ENCODE measurements around the gene PGLYRP2. TPM values are rescaled to one million over a fixed set of nuclear protein-coding genes. Genes with fewer than 3 reads are reported as not detected.

PGLYRP2 gene
- total RNA-seq, 3 donors from 2014 or later (not counting 1 experiment from before 2014, with no cell fraction given), result 0.21 to 0.28 TPM; not detected in 1

- Mint-ChIP-seq H3K27ac (no peak overlapping the region), H3K9me3 (no peaks in the 10 kb centered on the region), H3K36me3 (no peaks in the 10 kb centered on the region), H3K4me1 (peaks cover 16 to 19% of the 10 kb centered on the region in 2 donors), H3K4me3 (no peak overlapping the region), H3K27me3 (ENCODE audit: low read depth in 2 of 2) (no peaks in the 10 kb centered on the region)
- no peak for DNase-seq
- H3K27ac ChIP-seq (ENCODE audit: low read length), result no peak overlapping the region
- no peak for ATAC-seq
- WGBS (ENCODE audit: insufficient coverage), result 97% methylated on average over 10 of the region's 10 CpGs
- H3K36me3 ChIP-seq (ENCODE audit: control insufficient read depth, insufficient read depth, low read length), result no peaks in the 10 kb centered on the region
- no peaks in the 10 kb centered on the region for H3K27me3 ChIP-seq (ENCODE audit: control insufficient read depth, insufficient read depth, low read length)
- H3K4me1 ChIP-seq (ENCODE audit: control insufficient read depth, insufficient read depth, low read length), result peaks cover 19% of the 10 kb centered on the region
- no peak overlapping the region for H3K4me3 ChIP-seq (ENCODE audit: low read length)
- TF ChIP-seq, protein P1, sequence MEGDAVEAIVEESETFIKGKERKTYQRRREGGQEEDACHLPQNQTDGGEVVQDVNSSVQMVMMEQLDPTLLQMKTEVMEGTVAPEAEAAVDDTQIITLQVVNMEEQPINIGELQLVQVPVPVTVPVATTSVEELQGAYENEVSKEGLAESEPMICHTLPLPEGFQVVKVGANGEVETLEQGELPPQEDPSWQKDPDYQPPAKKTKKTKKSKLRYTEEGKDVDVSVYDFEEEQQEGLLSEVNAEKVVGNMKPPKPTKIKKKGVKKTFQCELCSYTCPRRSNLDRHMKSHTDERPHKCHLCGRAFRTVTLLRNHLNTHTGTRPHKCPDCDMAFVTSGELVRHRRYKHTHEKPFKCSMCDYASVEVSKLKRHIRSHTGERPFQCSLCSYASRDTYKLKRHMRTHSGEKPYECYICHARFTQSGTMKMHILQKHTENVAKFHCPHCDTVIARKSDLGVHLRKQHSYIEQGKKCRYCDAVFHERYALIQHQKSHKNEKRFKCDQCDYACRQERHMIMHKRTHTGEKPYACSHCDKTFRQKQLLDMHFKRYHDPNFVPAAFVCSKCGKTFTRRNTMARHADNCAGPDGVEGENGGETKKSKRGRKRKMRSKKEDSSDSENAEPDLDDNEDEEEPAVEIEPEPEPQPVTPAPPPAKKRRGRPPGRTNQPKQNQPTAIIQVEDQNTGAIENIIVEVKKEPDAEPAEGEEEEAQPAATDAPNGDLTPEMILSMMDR (IDR thresholded peaks at IDR 0.05), result no peak
- no peaks in the 10 kb centered on the region for H3K9me3 ChIP-seq (ENCODE audit: control insufficient read depth, insufficient read depth, low read length)
- intact Hi-C loops (cut with micrococcal nuclease), result no loop called here
Observed at GRCh38 chr19:15436012-15436825, 43.1 kb downstream of the PGLYRP2 start.

GRCh38 chr19:15433519-15434069 lies 45.7 kb downstream of the PGLYRP2 start:
- Mint-ChIP-seq H3K4me3 (peak overlapping the region; percentile 94), H3K36me3 (no peaks in the 10 kb centered on the region), H3K9me3 (no peaks in the 10 kb centered on the region), H3K27ac (peak overlapping the region; percentile 84 to 91), H3K27me3 (ENCODE audit: low read depth in 2 of 2) (no peaks in the 10 kb centered on the region), H3K4me1 (peaks cover 24 to 30% of the 10 kb centered on the region in 2 donors)
- Histone ChIP-seq H3K27ac (ENCODE audit: low read length) (no peak overlapping the region), H3K9me3 (ENCODE audit: control insufficient read depth, insufficient read depth, low read length) (no peaks in the 10 kb centered on the region), H3K27me3 (ENCODE audit: control insufficient read depth, insufficient read depth, low read length) (no peaks in the 10 kb centered on the region), H3K36me3 (ENCODE audit: control insufficient read depth, insufficient read depth, low read length) (peaks cover 6% of the 10 kb centered on the region), H3K4me3 (ENCODE audit: low read length) (peak overlapping the region; percentile 73), H3K4me1 (ENCODE audit: control insufficient read depth, insufficient read depth, low read length) (peaks cover 33% of the 10 kb centered on the region)
- TF ChIP-seq, protein P1 (IDR thresholded peaks at IDR 0.05), result no peak
- ATAC-seq, result no peak
- DNase-seq, result no peak
- intact Hi-C loops (cut with micrococcal nuclease), result no loop called here
- WGBS (ENCODE audit: insufficient coverage), result 64% methylated on average over 8 of the region's 8 CpGs

- Histone ChIP-seq H3K36me3 (ENCODE audit: control insufficient read depth, insufficient read depth, low read length) (peaks cover 6% of the 10 kb centered on the region), H3K4me3 (ENCODE audit: low read length) (peak overlapping the region; percentile 73), H3K27me3 (ENCODE audit: control insufficient read depth, insufficient read depth, low read length) (no peaks in the 10 kb centered on the region), H3K4me1 (ENCODE audit: control insufficient read depth, insufficient read depth, low read length) (peaks cover 33% of the 10 kb centered on the region), H3K9me3 (ENCODE audit: control insufficient read depth, insufficient read depth, low read length) (no peaks in the 10 kb centered on the region), H3K27ac (ENCODE audit: low read length) (peak overlapping the region; percentile 63)
- H3K9me3 Mint-ChIP-seq, result no peaks in the 10 kb centered on the region
- under 1% methylated on average over 73 of the region's 75 CpGs for WGBS (ENCODE audit: insufficient coverage)
- TF ChIP-seq, protein P1 (IDR thresholded peaks at IDR 0.05), result no peak
- peaks cover 24 to 30% of the 10 kb centered on the region in 2 donors for H3K4me1 Mint-ChIP-seq
- H3K4me3 Mint-ChIP-seq, result peak overlapping the region; percentile 94
- DNase-seq (peak; percentile 90 to 95), ATAC-seq (peak; percentile 96 to 99 (median 97))
- H3K27me3 Mint-ChIP-seq (ENCODE audit: low read depth in 2 of 2), result no peaks in the 10 kb centered on the region
- peak overlapping the region; percentile 84 to 91 for H3K27ac Mint-ChIP-seq
- intact Hi-C loops (cut with micrococcal nuclease), result no loop called here
- H3K36me3 Mint-ChIP-seq, result no peaks in the 10 kb centered on the region
Observed at GRCh38 chr19:15432629-15433518, 46.4 kb downstream of the PGLYRP2 start.
